Endothelial cell of umbilical vein (primary cell): ENCODE measurements around the gene SCN11A. TPM values are rescaled to one million over a fixed set of nuclear protein-coding genes. Genes with fewer than 3 reads are reported as not detected.

ENCODE experiments used
- BruUV-seq: library from RNA; stranded (reverse); fragments of 400-500 nt; replicated peaks from 2 replicates; lab custom pipeline; 2021; lab: Mats Ljungman, UMichigan
- CTCF ChIA-PET: fragments of 300-600, 350-600 bp; sonication (Branson Sonifier 250); formaldehyde crosslinking; loops from one replicate; lab custom pipeline; 2021; ENCODE audit warnings: antibody characterized with exemption, inconsistent platforms; lab: Charles Lee
- POLR2A ChIA-PET: fragments of 300-600, 350-600 bp; sonication (Branson Sonifier 250); formaldehyde crosslinking; loops from one replicate; lab custom pipeline; 2021; ENCODE audit warnings: antibody characterized with exemption, inconsistent platforms; lab: Charles Lee
- DNase-seq: peaks from one replicate; pipeline ENCODE4 v3.0.0-alpha.2; 2011; ENCODE audit warnings: low read depth, low spot score
- FAIRE-seq: peaks from 2 replicates; lab custom pipeline; 2011; peaks lifted over from hg19 to GRCh38; lab: Jason Lieb, UNC
- H2AFZ ChIP-seq: 2 replicates; pipeline ENCODE4 v1.6.0; 2012; ENCODE audit warnings: low read depth, low read length, control low read depth, inconsistent platforms
- H3K27ac ChIP-seq: 2 replicates; pipeline ENCODE4 v1.5.1; 2011; ENCODE audit warnings: low read depth, mild to moderate bottlenecking, control low read depth, low read length, moderate library complexity; ENCODE audit not compliant: insufficient read depth
- H3K27me3 ChIP-seq, 2 experiments: 2 replicates each; pipeline versions ENCODE4 v1.6.0 to v1.6.1; 2011; ENCODE audit warnings: low read length in 2 of 2, mixed read lengths in 1 of 2; ENCODE audit not compliant: control insufficient read depth in 2 of 2, insufficient read depth in 2 of 2
- H3K36me3 ChIP-seq, 2 experiments: 2 replicates in 1 of 2; 3 replicates in 1 of 2; pipeline ENCODE4 v1.5.1; 2011; ENCODE audit warnings: low read length in 2 of 2, mild to moderate bottlenecking in 1 of 2, moderate library complexity in 1 of 2; ENCODE audit not compliant: control insufficient read depth in 2 of 2, insufficient read depth in 2 of 2; ENCODE audit errors: extremely low read depth in 1 of 2
- H3K4me1 ChIP-seq: 3 replicates; pipeline ENCODE4 v1.5.1; 2011; ENCODE audit warnings: mild to moderate bottlenecking, low read length; ENCODE audit not compliant: control insufficient read depth, insufficient read depth; ENCODE audit errors: extremely low read depth
- H3K4me2 ChIP-seq: 2 replicates; pipeline ENCODE4 v1.6.1; 2011; ENCODE audit warnings: low read length, control low read depth, mixed read lengths; ENCODE audit not compliant: insufficient read depth
- H3K4me3 ChIP-seq, 3 experiments: fragments of 200-600 bp in 1 of 3; sonication (generic), shearing (Covaris generic) in 1 of 3; replicated peaks in 1 of 3; 2 replicates each; pipeline ENCODE4 v1.5.1; 2011 to 2016; ENCODE audit warnings: control low read depth in 3 of 3, low read length in 3 of 3, mild to moderate bottlenecking in 2 of 3, inconsistent platforms in 1 of 3, low read depth in 1 of 3, moderate library complexity in 1 of 3; ENCODE audit not compliant: insufficient read depth in 1 of 3
- H3K79me2 ChIP-seq: 2 replicates; pipeline ENCODE4 v1.6.0; 2012; ENCODE audit warnings: low read length, inconsistent platforms; ENCODE audit not compliant: control insufficient read depth, insufficient read depth
- H3K9ac ChIP-seq: replicated peaks from 2 replicates; pipeline ENCODE3; 2011; ENCODE audit warnings: low read length, control low read depth; ENCODE audit not compliant: insufficient read depth; ENCODE audit errors: extremely low read depth
- H3K9me1 ChIP-seq: replicated peaks from 3 replicates; pipeline ENCODE4 v1.6.0; 2011; ENCODE audit warnings: mild to moderate bottlenecking, low read length; ENCODE audit not compliant: control insufficient read depth, insufficient read depth; ENCODE audit errors: extremely low read depth
- H3K9me3 ChIP-seq: replicated peaks from 2 replicates; pipeline ENCODE4 v1.5.1; 2012; ENCODE audit warnings: low read length, inconsistent platforms; ENCODE audit not compliant: control insufficient read depth, insufficient read depth
- H4K20me1 ChIP-seq: replicated peaks from 2 replicates; pipeline ENCODE3; 2011; ENCODE audit warnings: mild to moderate bottlenecking, low read length; ENCODE audit not compliant: control insufficient read depth, insufficient read depth; ENCODE audit errors: extremely low read depth
- CTCF ChIP-seq, 2 donors: IDR thresholded peaks; 1 replicate in 1 of 2; 2 replicates in 1 of 2; pipeline ENCODE4 v1.5.1; 2011; ENCODE audit warnings: low read length in 2 of 2, mild to moderate bottlenecking in 2 of 2, moderate library complexity in 2 of 2, control low read depth in 1 of 2, inconsistent platforms in 1 of 2, low read depth in 1 of 2; ENCODE audit not compliant: insufficient read depth in 1 of 2; ENCODE audit errors: extremely low read depth in 1 of 2
- EZH2 ChIP-seq: IDR thresholded peaks from 2 replicates; pipeline ENCODE4 v1.6.1; 2012; ENCODE audit warnings: borderline replicate concordance, low read depth, mild to moderate bottlenecking, moderate library complexity, low read length, inconsistent platforms; ENCODE audit not compliant: severe bottlenecking
- FOS ChIP-seq: IDR thresholded peaks from 2 replicates; pipeline ENCODE4 v1.6.1; 2011; ENCODE audit warnings: mild to moderate bottlenecking, low read length, moderate library complexity, borderline replicate concordance; ENCODE audit not compliant: insufficient read depth
- GATA2 ChIP-seq: IDR thresholded peaks from 2 replicates; pipeline ENCODE4 v1.7.0; 2011; ENCODE audit warnings: low read depth, mild to moderate bottlenecking, moderate library complexity, mixed read lengths, low read length; ENCODE audit not compliant: insufficient read length, insufficient read depth
- JUN ChIP-seq: IDR thresholded peaks from 2 replicates; pipeline ENCODE4 v1.6.1; 2011; ENCODE audit warnings: borderline replicate concordance, low read depth; ENCODE audit not compliant: insufficient read length, insufficient read depth
- MAX ChIP-seq: IDR thresholded peaks from 2 replicates; pipeline ENCODE4 v1.6.1; 2011; ENCODE audit not compliant: insufficient read depth, insufficient read length
- MYC ChIP-seq: IDR thresholded peaks from one replicate; pipeline ENCODE4 v1.6.1; 2011; ENCODE audit warnings: mild to moderate bottlenecking, low read depth, low read length
- POLR2A ChIP-seq: IDR thresholded peaks from 2 replicates; pipeline ENCODE4 v1.6.1; 2012; ENCODE audit warnings: low read depth, mild to moderate bottlenecking, control low read depth, low read length
- POLR2AphosphoS5 ChIP-seq: IDR thresholded peaks from 2 replicates; pipeline ENCODE4 v1.6.1; 2012; ENCODE audit warnings: low read depth, mild to moderate bottlenecking, control low read depth, low read length, moderate library complexity; ENCODE audit not compliant: insufficient read depth
- dilution Hi-C: fragments of 300-500 bp; cut with MboI; formaldehyde crosslinking; loops from one replicate; pipeline ENCODE4 v1.15.0; 2019; ENCODE audit warnings: low sequenced_read_pairs; ENCODE audit not compliant: extremely low pct_ligation_motif_present
- intact Hi-C: fragments of 100-400 bp; cut with micrococcal nuclease; formaldehyde crosslinking; loops from one replicate; pipeline ENCODE4 v1.10.0; 2022
- polyA plus RNA-seq, 4 experiments: library from polyadenylated mRNA; depleted of rRNA in 3 of 4; stranded (reverse) in 3 of 4; unstranded in 1 of 4; fragments of >200 nt; gene quantifications; 2 replicates each; pipeline versions ENCODE4 v1.2.1 to v1.2.3, GENCODE V29; 2011 to 2012; ENCODE audit warnings: missing spikeins in 1 of 4
- total RNA-seq: library from RNA; stranded (reverse); gene quantifications from 2 replicates; pipeline ENCODE4 v1.2.3, GENCODE V29; 2021

The SCN11A gene
- total and polyA plus RNA-seq, 2 donors (not counting 3 experiments of a cell fraction or from before 2014, with no cell fraction given), result 0.06 to 0.07 TPM

GRCh38 chr3:39097716-39098472 lies 46.1 kb upstream of the SCN11A start:
- FAIRE-seq (no peak), DNase-seq (no peak)
- Histone ChIP-seq H4K20me1 (no peaks in the 10 kb centered on the region), H3K9ac (no peak overlapping the region), H3K4me1 (no peaks in the 10 kb centered on the region), H3K79me2 (peaks cover 9% of the 10 kb centered on the region), H3K27me3 (no peaks in the 10 kb centered on the region), H3K9me1 (no peaks in the 10 kb centered on the region), H2AFZ (no peak overlapping the region), H3K4me3 (no peak overlapping the region), H3K4me2 (no peak overlapping the region), H3K36me3 (peaks cover 25 to 41% of the 10 kb centered on the region in 2 experiments), H3K27ac (no peak overlapping the region), H3K9me3 (no peaks in the 10 kb centered on the region)
- ChIA-PET CTCF (interaction anchor here (1.7 kb wide), 1 partner anchor 191 kb away, joined by 8 read pairs; no protein-coding TSS in a partner anchor), POLR2A (no interaction called here)
- intact Hi-C loops (no loop called here), dilution Hi-C loops (no loop called here)
- no TSS peak for BruUV-seq
- no peak for TF ChIP-seq MAX
- no peak for TF ChIP-seq POLR2AphosphoS5
- TF ChIP-seq EZH2, result no peak
- no peak for TF ChIP-seq JUN
- no peak for TF ChIP-seq FOS
- no peak for TF ChIP-seq CTCF (IDR thresholded peaks at IDR 0.05; ENCODE audit: extremely low read depth in 1 of 2, insufficient read depth in 1 of 2, low read depth in 1 of 2, low read length in 2 of 2)
- no peak for TF ChIP-seq POLR2A
- no peak for TF ChIP-seq GATA2
- no peak for TF ChIP-seq MYC
